Glomerular endothelial cell (primary cell): ENCODE data around the gene AXIN2. TPM values are rescaled to one million over a fixed set of nuclear protein-coding genes. Genes with fewer than 3 reads are reported as not detected.

Experiments
- DNase-seq: peaks from one replicate; pipeline ENCODE4 v3.0.0-alpha.2; 2011; ENCODE audit warnings: low read depth, low spot score; ENCODE audit errors: extremely low read depth
- total RNA-seq: library from RNA; depleted of rRNA; stranded (reverse); fragments of >200 nt; gene quantifications from 2 replicates; pipeline ENCODE4 v1.2.3, GENCODE V29; 2015

AXIN2 gene, protein sequence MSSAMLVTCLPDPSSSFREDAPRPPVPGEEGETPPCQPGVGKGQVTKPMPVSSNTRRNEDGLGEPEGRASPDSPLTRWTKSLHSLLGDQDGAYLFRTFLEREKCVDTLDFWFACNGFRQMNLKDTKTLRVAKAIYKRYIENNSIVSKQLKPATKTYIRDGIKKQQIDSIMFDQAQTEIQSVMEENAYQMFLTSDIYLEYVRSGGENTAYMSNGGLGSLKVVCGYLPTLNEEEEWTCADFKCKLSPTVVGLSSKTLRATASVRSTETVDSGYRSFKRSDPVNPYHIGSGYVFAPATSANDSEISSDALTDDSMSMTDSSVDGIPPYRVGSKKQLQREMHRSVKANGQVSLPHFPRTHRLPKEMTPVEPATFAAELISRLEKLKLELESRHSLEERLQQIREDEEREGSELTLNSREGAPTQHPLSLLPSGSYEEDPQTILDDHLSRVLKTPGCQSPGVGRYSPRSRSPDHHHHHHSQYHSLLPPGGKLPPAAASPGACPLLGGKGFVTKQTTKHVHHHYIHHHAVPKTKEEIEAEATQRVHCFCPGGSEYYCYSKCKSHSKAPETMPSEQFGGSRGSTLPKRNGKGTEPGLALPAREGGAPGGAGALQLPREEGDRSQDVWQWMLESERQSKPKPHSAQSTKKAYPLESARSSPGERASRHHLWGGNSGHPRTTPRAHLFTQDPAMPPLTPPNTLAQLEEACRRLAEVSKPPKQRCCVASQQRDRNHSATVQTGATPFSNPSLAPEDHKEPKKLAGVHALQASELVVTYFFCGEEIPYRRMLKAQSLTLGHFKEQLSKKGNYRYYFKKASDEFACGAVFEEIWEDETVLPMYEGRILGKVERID
- total RNA-seq = 0.93 and 1.6 TPM in 2 replicates

DNA sequence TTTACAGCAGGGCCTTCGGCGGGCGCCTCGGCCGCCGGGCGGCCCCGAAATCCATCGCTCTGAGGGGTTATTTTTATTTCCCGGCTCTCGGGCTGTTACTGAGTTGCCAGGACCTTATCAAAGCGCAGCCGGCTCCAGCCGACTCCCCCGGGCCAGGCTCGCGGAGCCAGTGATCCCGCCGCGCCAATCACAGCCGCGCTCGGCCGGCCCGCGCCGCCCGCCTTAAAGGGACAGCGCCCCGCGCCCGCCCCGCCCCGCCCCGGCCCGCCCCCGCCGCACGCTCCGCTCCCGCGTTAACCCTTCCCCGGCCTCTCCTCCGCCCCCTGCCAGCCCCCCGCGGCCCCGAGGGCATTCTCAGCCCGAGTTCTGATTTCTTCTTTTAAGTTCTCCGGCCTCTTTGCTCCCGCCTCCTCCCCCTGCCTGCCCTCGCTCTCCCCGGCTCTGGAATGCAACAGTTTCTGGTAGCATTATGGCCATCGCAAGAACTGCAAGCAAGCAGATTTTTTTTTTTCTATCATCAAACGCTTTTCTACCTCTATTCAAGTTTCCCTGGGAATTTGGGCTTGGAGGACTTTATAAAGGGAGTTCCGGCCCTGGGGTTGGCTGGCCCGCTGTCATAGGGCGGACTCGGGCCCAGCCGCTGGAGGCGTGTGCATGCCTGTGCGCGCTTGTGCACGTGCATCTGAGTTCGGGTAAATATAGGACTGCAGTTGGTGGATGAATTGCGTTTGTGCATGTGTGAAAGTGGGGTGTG lies at the start of gene AXIN2:
AXIN2 (minus strand) TSS at position 197 of the 754 bp plus-strand sequence. CDS start 3,028 bp downstream, outside the sequence.
- DNase-seq = no peak

GRCh38 chr17:65609749-65610148 lies 48.3 kb upstream of the AXIN2 start:
- DNase-seq = no peak

DNA sequence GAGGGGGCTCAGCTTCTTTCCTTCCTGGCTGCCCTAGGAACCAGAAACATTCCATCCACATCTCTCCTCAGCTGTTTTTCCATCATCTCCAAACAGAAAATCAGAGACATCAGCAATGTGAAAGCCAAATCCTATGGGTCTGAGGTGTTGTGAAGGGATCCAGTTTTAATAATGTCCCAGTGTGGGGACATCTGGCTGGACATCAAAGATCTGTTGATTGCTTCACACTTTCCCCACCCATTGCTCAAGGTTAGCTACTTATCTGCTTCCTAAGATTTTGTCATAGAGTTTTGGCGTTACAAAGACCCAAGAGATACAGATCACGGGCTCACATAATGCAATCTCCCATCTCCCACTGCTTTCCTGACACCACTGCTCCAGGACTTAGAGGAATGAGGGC lies 47.8 kb upstream of the AXIN2 start:
- DNase-seq = no peak

- DNase-seq = no peak
Observed at GRCh38 chr17:65604070-65604469, 42.6 kb upstream of the AXIN2 start.

GRCh38 chr17:65601881-65602280 lies 40.4 kb upstream of the AXIN2 start:
- DNase-seq = no peak

- DNase-seq = no peak
Observed at GRCh38 chr17:65601145-65601544, 39.7 kb upstream of the AXIN2 start.

DNA sequence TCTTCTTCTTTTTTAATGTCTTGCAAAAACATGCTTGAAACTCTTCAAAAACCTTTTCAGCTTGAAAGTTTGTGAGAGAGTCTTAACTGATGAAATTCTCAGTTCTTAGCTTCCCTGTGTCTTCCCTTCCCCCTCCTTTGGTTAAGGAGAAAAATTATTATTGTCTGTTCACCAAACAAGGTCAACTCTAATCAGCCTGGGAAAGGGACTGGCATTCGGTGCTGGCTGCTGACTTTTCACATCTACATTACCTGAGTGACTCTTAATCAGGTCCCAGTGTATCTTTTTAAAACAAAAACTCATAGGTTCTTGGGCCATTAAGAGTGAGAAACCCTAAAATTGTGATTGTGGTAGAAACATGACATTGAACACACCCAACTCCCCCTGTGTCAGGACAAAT lies 39.1 kb upstream of the AXIN2 start:
- DNase-seq = no peak

GRCh38 chr17:65599650-65600049 lies 38.2 kb upstream of the AXIN2 start:
- no peak for DNase-seq

GRCh38 chr17:65598746-65599145 lies 37.3 kb upstream of the AXIN2 start:
- DNase-seq = no peak

GRCh38 chr17:65595071-65595656 lies 33.7 kb upstream of the AXIN2 start:
- DNase-seq = no peak

DNA sequence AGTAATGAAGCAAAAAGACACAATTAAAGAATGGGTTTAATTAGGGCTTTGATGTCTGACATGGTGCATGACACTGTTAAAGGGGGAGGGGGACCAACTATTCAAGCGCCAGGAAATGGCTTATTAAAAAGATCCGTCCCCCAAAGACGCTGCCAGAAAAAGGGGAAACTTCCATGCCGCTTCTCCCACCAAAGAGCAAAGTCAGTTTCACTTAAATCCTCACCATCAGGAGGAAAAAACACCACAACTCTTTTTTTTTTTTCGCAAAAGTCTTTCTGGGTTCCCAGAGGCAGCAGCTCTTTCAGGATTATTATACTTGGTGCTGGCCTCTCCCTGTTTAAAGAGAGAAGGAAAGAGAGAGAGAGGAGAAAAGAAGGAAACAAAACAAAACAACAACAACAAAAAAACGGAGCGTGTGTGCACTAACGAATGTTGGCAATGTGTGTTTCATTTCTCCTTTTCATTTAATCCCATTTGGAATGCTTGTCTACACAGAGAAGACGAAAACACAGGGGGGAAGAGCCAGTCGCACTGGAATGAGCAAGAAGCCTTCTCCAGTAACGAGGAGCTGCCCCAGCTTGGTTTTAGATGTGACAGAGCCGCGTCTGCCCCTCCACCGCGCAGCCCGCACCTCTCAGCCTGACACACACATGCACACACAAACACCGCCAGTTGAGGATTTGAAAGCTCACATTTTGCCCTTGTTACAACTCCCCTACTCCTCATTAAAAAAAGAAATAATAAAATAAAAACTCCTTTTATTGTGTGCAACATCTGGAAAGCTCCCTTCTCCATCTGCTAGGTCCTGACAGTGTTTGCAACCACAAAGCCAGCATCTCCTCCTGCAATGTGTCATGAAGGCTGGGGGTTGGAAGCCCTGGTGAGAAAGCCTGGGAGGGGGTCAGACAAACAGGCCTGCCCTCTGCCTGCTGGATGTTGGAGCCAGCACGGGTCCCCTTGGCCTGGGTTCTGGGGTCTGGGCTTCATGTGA lies 32.7 kb upstream of the AXIN2 start:
- no peak for DNase-seq

- DNase-seq = no peak
Observed at GRCh38 chr17:65593092-65593854, 31.8 kb upstream of the AXIN2 start.

DNA sequence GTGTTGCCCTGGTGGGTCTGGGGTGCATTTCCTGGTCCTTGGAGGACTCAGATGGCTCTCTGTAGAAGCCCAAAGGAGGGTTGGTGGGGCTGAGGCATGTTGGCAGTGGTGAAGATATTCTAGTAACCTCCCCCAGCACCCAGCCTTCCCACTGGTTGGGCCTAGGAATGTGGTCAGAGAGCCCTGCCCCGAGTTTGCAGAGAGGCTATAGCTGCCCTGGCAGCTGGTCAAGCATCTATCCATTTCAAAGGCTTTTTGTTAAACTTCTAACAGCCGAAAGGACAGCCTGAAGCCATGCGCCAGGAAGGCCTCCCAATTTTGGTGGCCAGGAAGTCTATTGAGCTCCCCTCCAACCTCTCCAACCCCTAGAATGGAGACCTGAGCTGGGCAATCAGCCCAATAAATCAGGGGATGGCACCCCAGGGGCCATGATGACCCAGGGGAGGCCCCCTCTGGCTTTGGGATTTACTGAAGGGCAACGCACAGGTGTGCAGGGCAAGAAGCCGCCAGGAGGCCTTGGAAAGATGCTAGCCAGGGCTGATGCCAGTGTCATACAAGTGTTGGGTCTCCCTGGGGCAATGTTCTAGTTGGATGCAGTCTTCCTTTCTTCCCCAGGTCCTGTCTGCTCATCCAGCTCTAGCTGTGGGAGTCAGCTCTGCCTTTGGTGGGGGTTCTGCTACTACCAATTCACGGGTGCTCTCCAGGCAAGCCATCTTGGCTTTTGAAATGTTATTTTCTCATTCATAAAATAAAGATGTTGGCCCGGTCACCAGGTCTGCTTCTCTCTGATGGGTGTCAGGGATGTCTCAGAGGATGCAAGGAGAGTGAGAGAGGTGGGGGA lies 30.9 kb upstream of the AXIN2 start:
- DNase-seq = no peak

DNA sequence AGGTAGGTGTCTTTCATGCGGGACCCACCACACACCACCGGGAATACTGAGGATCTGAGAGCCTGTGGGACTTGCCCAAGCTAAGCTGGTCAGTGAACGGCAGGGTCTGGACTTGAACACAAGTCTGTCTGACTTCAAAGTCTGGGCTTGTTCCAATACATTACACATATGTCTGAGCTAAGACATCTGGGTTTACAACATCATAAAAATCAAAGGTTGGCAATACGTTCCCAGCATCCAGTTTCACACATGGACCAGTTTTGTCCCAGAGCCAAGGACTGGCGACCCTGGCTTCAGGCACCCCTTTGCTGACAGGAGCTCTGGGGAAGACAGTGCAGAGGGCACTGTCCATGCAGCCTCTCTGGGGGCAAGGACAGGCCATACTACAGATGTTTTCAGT lies 27.9 kb upstream of the AXIN2 start:
- DNase-seq = no peak

DNA sequence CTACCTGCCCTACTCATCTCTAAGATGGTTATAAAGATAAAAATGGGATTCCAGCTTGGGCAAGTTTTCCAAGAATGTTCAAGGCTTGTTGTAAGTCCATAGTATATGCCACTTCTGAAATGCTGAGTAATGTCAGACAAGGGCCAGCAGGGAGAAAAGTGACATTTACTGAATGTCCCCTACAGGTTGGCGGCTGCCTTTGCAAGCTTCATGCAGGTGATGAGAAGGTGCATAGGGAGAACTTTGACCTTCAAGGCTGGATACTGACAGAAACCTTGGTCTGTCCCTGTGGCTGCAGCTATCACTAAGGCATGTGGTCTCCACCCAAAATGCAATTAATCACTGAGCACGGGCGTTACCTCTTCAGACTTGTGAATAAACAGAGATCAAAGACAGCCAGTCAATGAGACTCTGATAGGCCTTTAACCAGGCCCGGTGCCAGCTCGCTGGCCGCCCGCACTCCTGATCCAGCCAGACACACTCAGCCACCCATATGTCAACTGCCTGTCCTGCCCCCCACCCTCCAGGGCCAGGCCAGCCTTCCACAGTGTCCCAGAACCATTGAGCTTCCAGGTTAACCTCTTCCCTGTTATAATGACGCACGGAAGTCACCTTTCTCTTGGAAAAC lies 26.8 kb upstream of the AXIN2 start:
- no peak for DNase-seq

DNA sequence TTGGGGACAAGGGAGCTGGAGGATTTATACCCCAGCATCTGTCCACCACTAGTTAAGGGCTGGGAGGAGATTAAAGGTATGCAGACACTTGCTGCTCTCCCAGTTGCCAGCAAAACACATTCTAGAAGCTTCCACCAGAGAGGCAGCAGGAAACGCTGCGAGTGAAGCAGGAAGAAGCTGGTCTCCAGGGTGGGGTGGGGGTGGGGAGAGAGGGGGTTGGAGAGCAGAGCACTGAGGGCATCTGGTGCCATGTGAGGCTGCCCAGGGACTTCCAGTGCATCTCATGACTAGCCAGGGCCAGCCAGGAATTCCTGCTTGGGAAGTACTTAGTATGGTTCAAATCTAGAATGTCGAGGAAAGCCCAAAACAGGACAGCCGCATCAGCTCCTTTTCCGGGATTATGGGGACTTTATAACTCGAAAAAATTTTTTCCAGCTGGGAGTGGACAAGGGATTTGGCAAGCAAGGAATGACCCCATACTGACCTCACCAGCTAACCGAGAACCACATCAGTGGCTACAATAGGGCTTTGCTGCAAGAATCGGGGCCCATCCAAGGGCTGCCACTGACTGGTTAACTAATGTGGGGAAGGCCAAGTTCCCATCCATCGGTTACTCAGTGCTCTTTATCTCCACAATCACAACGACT lies 26.2 kb upstream of the AXIN2 start:
- DNase-seq = no peak

GRCh38 chr17:65586899-65587298 lies 25.5 kb upstream of the AXIN2 start:
- DNase-seq = no peak
